OCI-M2 (cell line): Measurements from ENCODE around the gene ADAP1.

Experiments used
- DNase-seq: peaks from one replicate; lab custom pipeline; 2025; ENCODE audit not compliant: unreplicated experiment; lab: John Stamatoyannopoulos, UW

The ADAP1 gene

GRCh38 chr7:867406-868188 is 86.9 kb downstream of the ADAP1 start:
- DNase-seq = no peak

GRCh38 chr7:867001-867405 is 87.5 kb downstream of the ADAP1 start:
- DNase-seq = no peak

- no peak for DNase-seq
Measured at GRCh38 chr7:865921-866320, 88.6 kb downstream of the ADAP1 start.

- no peak for DNase-seq
Measured at GRCh38 chr7:863106-863505, 91.4 kb downstream of the ADAP1 start.

- no peak for DNase-seq
Measured at GRCh38 chr7:862157-862556, 92.3 kb downstream of the ADAP1 start.

- DNase-seq = no peak
Measured at GRCh38 chr7:861222-861621, 93.3 kb downstream of the ADAP1 start.

GRCh38 chr7:860149-860548 is 94.3 kb downstream of the ADAP1 start:
- no peak for DNase-seq

- DNase-seq = no peak
Measured at GRCh38 chr7:859359-860030, 95.0 kb downstream of the ADAP1 start.

GRCh38 chr7:857661-858060 is 96.8 kb downstream of the ADAP1 start:
- no peak for DNase-seq

GRCh38 chr7:856444-857095 is 97.9 kb downstream of the ADAP1 start:
- no peak for DNase-seq

- DNase-seq = no peak
Measured at GRCh38 chr7:855686-856369, 98.7 kb downstream of the ADAP1 start.

- DNase-seq = no peak
Measured at GRCh38 chr7:854118-854775, 100.2 kb downstream of the ADAP1 start.

GRCh38 chr7:853366-854117 is 100.9 kb downstream of the ADAP1 start:
- no peak for DNase-seq

- no peak for DNase-seq
Measured at GRCh38 chr7:851204-851603, 103.3 kb downstream of the ADAP1 start.

GRCh38 chr7:849781-850180 is 104.7 kb downstream of the ADAP1 start:
- no peak for DNase-seq

- no peak for DNase-seq
Measured at GRCh38 chr7:849145-849544, 105.3 kb downstream of the ADAP1 start.
